Transverse colon (tissue), 4 donors: ENCODE results near the gene NES. TPM values are rescaled to one million over a fixed set of nuclear protein-coding genes. Genes with fewer than 3 reads are reported as not detected.

Experiments used
- DNase-seq: peaks from one replicate; pipeline ENCODE4 v3.0.0-alpha.2; 2019
- H3K27ac ChIP-seq, 4 donors: fragments of 200-600 bp; sonication (generic); 2 replicates each; pipeline ENCODE4 v1.5.1; 2016 to 2018; ENCODE audit warnings: inconsistent platforms in 4 of 4
- H3K27me3 ChIP-seq: fragments of 200-600 bp; sonication (generic); 2 replicates; pipeline ENCODE4 v1.5.1; 2017; ENCODE audit warnings: inconsistent platforms
- H3K36me3 ChIP-seq, 4 donors: fragments of 200-600 bp; sonication (generic); 2 replicates each; pipeline ENCODE4 v1.5.1; 2017 to 2019; ENCODE audit warnings: inconsistent platforms in 4 of 4
- H3K4me1 ChIP-seq, 4 donors: fragments of 200-600 bp; sonication (generic); 2 replicates each; pipeline ENCODE4 v1.5.1; 2017 to 2020; ENCODE audit warnings: inconsistent platforms in 4 of 4
- H3K4me3 ChIP-seq, 4 donors: fragments of 200-600 bp; sonication (generic); 1 replicate in 1 of 4; 2 replicates in 3 of 4; pipeline versions ENCODE4 v1.5.1 to v1.6.1; 2017 to 2019; ENCODE audit warnings: inconsistent platforms in 4 of 4
- H3K9me3 ChIP-seq, 2 donors: fragments of 200-600 bp; sonication (generic); 2 replicates each; pipeline ENCODE4 v1.5.1; 2017 to 2019; ENCODE audit warnings: inconsistent platforms in 2 of 2
- EP300 ChIP-seq: sonication (generic); formaldehyde crosslinking; IDR thresholded peaks from one replicate; pipeline ENCODE4 v1.6.1; 2017; ENCODE audit warnings: antibody characterized with exemption, low read depth
- POLR2A ChIP-seq: fragments of 450-650 bp; IDR thresholded peaks from one replicate; pipeline ENCODE4 v1.6.1; 2016; ENCODE audit warnings: antibody characterized with exemption, mild to moderate bottlenecking, moderate library complexity
- POLR2AphosphoS5 ChIP-seq, 3 donors: sonication (generic); formaldehyde crosslinking; IDR thresholded peaks; one replicate each; pipeline ENCODE4 v1.6.1; 2016; ENCODE audit warnings: antibody characterized with exemption in 3 of 3
- WGBS, 2 donors: methylation state at CpG; one replicate each; pipeline ENCODE4 v1.1.5; 2018; ENCODE audit warnings: low coverage in 1 of 2; 5-methylcytosine and 5-hydroxymethylcytosine counted together
- in situ Hi-C, 4 donors: fragments of 200-750 bp; cut with MboI; loops; one replicate each; pipeline versions ENCODE4 v1.15.0 to v1.15.1; 2017; ENCODE audit warnings: low sequenced_read_pairs in 3 of 4, low pct_ligation_motif_present in 1 of 4, low pct_unique_long_range_greater_than_20kb in 1 of 4
- intact Hi-C: fragments of 100-400 bp; cut with DNase I; formaldehyde crosslinking; loops from one replicate; pipeline ENCODE4 v1.15.1; 2023; ENCODE audit warnings: low total_unique reads
- total RNA-seq, 4 donors: library from RNA; depleted of rRNA; stranded (reverse); fragments of >200 nt; gene quantifications; one replicate each; pipeline ENCODE4 v1.1.0, GENCODE V29; 2016
- TF ChIP-seq, protein P1 (sequence below), 5 experiments: fragments of 200-600 bp in 3 of 5; fragments of 450-650 bp in 2 of 5; sonication (generic) in 3 of 5; IDR thresholded peaks; 1 replicate in 2 of 5; 2 replicates in 3 of 5; pipeline ENCODE4 v1.5.1; 2016 to 2017; ENCODE audit warnings: antibody characterized with exemption in 5 of 5, inconsistent platforms in 3 of 5, mild to moderate bottlenecking in 2 of 5, moderate library complexity in 1 of 5

The NES gene
- total RNA-seq, 4 donors from 2014 or later = 3.3 to 15.5 (median 5.5) TPM

- Histone ChIP-seq H3K4me1 (peaks cover 30 to 61% (median 54%) of the 10 kb centered on the region in 4 donors), H3K4me3 (no peak overlapping the region), H3K27me3 (no peaks in the 10 kb centered on the region), H3K36me3 (no peaks in the 10 kb centered on the region), H3K9me3 (no peaks in the 10 kb centered on the region), H3K27ac (no peak overlapping the region)
- DNase-seq = no peak
- TF ChIP-seq EP300 (no peak), POLR2A (no peak), POLR2AphosphoS5 (IDR thresholded peaks at IDR 0.05) (no peak)
- TF ChIP-seq, protein P1, sequence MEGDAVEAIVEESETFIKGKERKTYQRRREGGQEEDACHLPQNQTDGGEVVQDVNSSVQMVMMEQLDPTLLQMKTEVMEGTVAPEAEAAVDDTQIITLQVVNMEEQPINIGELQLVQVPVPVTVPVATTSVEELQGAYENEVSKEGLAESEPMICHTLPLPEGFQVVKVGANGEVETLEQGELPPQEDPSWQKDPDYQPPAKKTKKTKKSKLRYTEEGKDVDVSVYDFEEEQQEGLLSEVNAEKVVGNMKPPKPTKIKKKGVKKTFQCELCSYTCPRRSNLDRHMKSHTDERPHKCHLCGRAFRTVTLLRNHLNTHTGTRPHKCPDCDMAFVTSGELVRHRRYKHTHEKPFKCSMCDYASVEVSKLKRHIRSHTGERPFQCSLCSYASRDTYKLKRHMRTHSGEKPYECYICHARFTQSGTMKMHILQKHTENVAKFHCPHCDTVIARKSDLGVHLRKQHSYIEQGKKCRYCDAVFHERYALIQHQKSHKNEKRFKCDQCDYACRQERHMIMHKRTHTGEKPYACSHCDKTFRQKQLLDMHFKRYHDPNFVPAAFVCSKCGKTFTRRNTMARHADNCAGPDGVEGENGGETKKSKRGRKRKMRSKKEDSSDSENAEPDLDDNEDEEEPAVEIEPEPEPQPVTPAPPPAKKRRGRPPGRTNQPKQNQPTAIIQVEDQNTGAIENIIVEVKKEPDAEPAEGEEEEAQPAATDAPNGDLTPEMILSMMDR (IDR thresholded peaks at IDR 0.05) = no peak
- intact Hi-C loops = loop anchor here (5.0 kb wide), 1 partner anchor 36 kb away; no protein-coding TSS in a partner anchor
- 93% methylated on average over 14 of the region's 14 CpGs; no CpG with 5 or more reads in 1 of the 2 donors for WGBS, 2 donors
- in situ Hi-C loops = no loop called here
These were observed 18.7 kb downstream of the NES start for GRCh38 chr1:156658496-156658895.

DNA sequence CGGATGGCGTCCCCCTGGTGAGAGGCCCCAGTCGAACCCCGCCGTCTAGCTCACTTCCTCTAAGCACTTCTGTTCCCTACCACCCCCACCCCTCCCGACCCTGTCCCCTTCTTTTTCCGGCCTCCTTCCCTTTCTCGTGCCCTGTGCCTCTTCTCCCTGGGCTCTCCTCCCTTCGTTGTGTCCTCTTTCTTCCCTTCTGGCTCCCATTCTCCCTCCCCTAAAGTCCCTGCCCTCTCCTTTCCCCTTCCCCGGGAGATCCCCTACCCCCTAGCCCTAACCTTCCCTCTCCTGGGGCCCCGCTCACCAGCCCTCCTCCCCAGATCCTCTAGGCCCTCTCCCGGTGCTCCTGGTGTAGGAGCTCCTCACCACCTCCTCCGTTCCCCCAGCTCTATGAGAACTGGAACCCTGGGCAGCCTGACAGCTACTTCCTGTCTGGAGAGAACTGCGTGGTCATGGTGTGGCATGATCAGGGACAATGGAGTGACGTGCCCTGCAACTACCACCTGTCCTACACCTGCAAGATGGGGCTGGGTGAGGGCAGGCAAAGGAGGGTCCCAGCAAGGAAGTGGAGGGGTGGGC, 19.4 kb downstream of the NES start:
- DNase-seq = no peak
- Histone ChIP-seq H3K27ac (no peak overlapping the region), H3K4me1 (peaks cover 30 to 55% (median 48%) of the 10 kb centered on the region in 4 donors), H3K4me3 (peak overlapping the region in 1 of 4 donors; percentile 36), H3K27me3 (no peaks in the 10 kb centered on the region), H3K9me3 (no peaks in the 10 kb centered on the region), H3K36me3 (no peaks in the 10 kb centered on the region)
- in situ Hi-C loops (no loop called here), intact Hi-C loops (loop anchor here (5.0 kb wide), 1 partner anchor 36 kb away; no protein-coding TSS in a partner anchor)
- WGBS, 2 donors = 25 to 30% methylated on average over 2 to 15 of the region's 15 CpGs
- TF ChIP-seq, protein P1 (IDR thresholded peaks at IDR 0.05) = peak in 1 of 5 experiments; percentile 32
- no peak for TF ChIP-seq EP300

- 14 to 29% methylated on average over 8 to 54 of the region's 54 CpGs for WGBS, 2 donors
- H3K4me1 ChIP-seq = peaks cover 28 to 47% (median 41%) of the 10 kb centered on the region in 4 donors
These were observed 20.1 kb downstream of the NES start for GRCh38 chr1:156656806-156657740.

More at GRCh38 chr1:156656806-156657740, 20.1 kb downstream of the NES start:
- Histone ChIP-seq H3K4me3 (peak overlapping the region in 2 of 4 donors; percentile 11 to 36), H3K27me3 (peaks cover 6% of the 10 kb centered on the region), H3K9me3 (no peaks in the 10 kb centered on the region), H3K27ac (peak overlapping the region in 2 of 4 donors; percentile 19 to 27), H3K36me3 (no peaks in the 10 kb centered on the region)
- peak; percentile 83 for DNase-seq
- intact Hi-C loops = loop anchor here (5.0 kb wide), 1 partner anchor 35 kb away; no protein-coding TSS in a partner anchor
- TF ChIP-seq POLR2AphosphoS5 (IDR thresholded peaks at IDR 0.05) (no peak), POLR2A (no peak), EP300 (no peak)
- TF ChIP-seq, protein P1 (IDR thresholded peaks at IDR 0.05) = peak; percentile 87 to 95 (median 92)
- in situ Hi-C loops = no loop called here
